Activated T-cell treated with anti-CD3 and anti-CD28 coated beads for 4 hours (primary cell): ENCODE results near the gene CFAP251.
A peak's percentile ranks its signal among the peaks of the same experiment; 100 is the strongest.
"Not testable (repeated sequence)": the region's sequence is repeated elsewhere in the genome, so short reads cannot be mapped to it uniquely, and the experiment has no call there.

ENCODE experiments used
- DNase-seq: peaks from one replicate; pipeline ENCODE4 v3.0.0-alpha.2; 2020

Gene CFAP251

DNA sequence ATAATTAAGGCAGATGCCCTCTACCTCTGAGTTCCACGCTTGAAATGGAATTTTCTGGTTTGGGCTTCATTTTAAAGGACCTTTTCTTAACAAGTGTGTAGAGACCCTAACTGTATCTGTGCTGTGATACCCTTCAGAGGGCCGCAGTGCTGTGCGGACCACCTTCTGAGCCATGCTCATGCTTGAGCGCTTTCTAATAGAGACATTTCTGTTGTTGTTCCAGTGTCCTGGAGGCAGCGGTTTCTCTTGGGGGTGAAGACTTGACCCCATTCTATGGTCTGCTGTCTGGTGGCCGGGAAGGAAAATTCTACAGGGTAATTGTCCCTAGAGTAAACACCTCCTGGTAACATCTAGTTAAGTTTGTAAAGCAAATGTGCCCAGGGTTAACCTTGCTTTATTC lies 56.6 kb downstream of the CFAP251 start:
- DNase-seq = no peak

DNA sequence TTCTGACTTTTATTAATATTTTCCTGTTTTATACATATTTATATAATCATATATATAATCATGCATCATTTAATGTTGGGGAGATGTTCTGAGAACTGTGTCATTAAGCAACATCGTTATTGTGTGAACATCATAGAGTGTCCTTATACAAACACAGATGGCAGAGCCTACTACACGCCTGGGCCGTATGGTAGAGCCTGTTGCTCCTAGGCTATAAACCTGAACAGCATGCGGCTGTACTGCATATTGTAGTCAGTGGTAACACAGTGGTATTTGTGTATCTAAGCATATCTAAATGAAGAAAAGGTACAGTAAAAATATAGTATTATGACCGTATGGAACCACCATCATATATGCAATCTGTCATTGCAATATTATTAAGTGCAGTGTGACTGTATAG lies 58.6 kb downstream of the CFAP251 start:
- DNase-seq = no peak

DNA sequence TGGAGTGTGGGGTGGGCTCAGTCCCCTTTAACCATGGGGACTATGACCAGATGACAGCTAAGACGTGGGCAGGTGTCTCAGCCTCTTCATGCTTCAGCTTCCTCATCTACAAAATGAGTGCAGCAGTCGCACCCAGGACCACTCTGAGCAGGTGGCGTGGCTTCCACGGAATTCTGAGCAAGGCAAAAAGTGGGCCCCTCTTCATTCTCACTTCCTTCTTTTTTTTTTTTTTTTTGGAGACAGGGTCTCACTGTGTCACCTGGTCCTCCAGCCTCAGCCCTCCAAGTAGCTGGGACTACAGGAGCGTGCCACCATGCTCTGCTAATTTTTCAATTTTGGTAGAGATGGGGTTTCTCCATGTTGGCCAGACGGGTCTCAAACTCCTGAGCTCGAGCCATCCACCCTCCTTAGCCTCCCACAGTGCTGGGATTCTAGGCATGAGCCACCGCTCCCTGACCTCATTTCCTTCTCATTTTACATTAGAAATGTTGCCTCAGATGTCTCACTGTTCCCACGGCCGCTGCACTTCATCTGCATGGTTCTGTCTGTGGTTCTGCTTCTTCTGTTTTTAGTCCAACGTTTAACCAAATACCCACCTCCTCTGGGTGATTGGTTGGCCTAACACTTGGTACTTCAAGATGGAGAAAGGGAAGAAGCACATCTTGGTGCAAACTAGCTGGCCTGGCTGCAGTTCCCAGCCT lies 61.9 kb downstream of the CFAP251 start:
- no peak for DNase-seq

DNA sequence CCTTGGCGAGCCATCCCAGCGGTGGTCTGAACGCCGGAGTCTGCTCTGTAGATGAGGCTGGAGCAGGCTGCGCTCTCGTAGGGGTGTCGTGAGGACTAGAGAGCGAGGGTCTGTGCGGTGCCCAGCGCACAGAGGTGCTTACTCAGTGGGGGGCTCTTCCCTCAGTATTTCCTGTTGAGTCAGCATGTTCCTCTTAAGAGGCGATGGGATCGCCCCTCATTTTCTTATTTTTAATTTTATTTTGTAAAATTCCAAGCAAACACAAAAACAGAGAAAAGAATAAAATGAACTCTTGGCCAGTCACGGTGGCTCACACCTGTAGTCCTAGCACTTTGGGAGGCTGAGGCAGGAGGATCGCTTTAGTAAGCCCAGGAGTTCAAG lies 62.5 kb downstream of the CFAP251 start:
- DNase-seq = no peak

DNA sequence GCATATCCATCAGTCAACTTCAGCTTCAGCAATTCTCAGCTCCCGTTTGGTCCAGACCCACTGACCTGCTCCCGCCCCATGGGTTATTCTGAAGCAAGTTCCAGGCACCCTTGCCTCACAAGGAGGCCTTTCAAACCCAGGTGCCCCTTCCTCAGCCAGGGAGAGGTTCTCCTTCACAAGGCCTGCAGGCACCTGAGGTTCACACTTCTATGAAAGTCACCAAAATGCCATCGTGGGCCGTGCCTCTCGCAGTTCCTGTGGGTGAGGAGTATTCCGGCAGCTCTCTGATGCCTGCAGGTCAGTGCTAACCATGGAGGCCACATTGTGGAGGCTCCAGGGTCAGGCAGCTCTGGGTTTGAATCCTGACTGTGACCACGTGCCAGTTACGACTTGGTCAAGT lies 63.1 kb downstream of the CFAP251 start:
- no peak for DNase-seq

DNA sequence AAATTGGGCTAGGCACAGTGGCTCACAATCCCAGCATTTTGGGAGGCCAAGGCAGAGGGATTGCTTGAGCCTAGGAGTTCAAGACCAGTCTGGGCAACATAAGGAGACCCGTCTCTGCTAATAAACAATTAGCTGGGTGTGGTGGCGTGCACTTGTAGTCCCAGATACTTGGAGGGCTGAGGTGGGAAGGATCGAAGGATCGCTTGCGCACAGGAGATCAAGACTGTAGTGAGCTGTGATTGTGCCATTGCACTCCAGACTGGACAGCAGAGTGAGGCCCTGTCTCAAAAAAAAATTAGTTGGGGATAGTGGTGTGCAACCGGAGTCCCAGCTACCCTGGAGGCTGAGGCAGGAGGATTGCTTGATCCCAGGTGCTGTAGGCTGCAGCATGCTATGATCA lies 64.6 kb downstream of the CFAP251 start:
- no peak for DNase-seq

DNA sequence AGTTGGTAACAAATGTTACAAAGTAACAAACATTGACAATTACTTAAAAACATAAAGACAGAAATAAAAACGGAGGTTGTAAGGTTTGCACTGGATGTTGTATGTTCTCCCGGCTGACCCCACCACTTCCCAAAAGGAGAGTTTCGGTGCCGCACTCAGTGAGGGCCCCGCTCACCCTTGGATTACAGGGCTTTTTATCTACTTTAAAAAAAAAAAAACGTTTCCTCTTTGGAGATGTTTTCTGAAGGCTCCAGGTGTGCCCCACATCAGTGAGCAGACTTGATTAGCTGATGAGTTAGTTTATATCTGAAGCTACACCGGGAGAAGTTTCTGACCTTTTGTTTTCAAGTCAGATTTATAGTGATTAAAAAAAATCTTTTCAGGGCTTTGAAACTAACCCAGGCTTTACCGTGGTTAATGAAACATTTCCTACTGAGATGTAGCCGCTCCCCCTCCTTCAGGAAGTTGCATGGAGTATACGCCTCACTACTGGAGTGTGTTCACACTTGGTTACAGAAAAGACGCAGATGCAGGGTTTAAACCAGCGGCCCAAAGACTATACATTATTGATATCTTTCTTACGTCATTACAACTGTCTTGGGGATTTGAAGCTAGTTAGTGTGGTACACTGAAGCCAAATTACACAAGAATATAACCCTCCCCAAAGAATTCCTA lies 65.3 kb downstream of the CFAP251 start:
- DNase-seq = no peak

DNA sequence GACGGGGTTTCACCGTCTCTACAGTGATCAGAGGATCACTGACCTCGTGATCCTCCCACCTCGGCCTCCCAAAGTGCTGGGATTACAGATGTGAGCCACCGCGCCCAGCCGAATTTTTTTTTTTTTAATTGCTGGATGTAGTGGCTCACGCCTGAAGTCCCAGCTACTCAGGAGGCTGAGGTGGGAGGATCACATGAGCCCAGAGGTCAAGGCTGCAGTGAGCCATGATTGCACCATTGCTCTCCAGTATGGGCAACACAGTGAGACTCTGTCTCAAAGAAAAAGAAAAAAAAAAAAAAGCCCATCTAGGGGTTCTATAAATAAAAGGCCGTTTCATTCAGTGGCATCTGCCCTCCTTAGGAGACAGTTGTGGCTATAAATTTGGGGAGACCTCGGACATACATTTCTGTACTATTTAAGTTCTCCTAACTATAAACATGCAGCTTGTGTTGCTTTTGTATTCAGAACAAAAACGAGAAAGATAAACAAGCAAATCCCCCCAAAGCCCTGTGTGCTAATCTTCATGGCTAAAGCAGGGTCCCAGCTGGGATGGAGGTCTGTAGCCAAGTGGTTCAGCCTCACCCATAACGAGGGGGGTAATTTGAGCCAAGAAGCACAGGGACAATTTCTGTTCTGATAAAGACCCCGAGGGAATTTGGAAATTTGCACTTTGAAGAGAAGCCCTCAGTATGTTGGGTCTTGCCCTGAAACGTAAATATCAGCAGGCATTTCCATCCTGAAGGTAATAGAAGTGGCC lies 68.3 kb downstream of the CFAP251 start:
- DNase-seq = no peak

DNA sequence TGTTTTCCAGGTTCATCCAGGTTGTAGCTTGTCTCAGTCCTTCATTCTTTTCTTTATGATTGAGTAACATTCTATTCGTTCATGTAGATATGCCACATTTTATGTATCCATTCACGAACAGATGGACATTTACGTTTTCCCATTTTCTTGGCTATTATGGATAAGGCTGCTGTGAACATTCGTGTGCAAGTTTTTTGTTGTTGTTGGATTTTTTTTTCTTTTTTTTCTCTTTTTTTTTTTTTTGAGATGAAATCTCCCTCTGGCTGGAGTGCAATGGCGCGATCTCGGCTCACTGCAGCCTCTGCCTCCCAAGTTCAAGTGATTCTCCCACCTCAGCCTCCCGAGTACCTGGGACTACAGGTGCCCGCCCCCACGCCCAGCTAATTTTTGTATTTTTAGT lies 70.1 kb downstream of the CFAP251 start:
- not testable (repeated sequence) for DNase-seq

DNA sequence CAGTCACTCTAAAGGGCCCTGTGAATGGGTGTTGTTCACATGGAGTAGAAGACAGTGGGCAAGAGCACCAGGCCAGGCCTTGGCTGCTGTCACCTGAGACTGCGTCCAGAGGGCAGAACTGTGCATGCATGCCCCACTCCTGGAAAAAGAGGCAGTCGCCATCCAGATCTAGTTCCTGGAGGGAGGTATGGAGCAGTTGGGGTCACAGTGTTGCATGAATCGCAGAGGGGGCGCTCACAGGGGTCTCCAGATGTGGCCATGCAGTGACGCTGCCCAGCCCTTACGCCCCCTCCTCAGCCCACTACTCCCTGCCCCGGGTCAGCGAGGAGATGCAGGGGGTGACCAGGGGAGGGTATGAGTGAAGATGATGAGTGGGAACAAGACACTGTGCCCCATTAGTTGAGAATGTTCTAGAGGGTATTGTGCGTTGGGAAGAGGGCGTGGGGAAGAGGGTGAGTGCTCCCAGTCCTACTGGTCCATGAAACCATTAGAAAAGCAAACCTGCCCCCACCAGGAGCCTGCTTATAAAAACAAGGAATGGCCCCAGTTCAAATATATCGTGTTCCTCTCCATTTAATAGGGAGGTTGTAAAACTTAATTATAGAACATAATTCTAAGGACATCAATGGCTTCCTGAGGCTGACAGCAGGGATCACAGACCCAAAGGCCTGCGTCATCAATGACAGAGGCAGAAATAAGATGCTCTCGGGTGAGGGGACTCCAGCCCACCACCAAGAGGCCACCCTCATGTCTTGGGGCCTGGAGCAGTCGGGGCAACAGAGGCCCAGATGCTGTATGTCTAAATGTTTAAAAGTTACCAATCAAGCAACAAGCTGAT lies 71.1 kb downstream of the CFAP251 start:
- DNase-seq = no peak

DNA sequence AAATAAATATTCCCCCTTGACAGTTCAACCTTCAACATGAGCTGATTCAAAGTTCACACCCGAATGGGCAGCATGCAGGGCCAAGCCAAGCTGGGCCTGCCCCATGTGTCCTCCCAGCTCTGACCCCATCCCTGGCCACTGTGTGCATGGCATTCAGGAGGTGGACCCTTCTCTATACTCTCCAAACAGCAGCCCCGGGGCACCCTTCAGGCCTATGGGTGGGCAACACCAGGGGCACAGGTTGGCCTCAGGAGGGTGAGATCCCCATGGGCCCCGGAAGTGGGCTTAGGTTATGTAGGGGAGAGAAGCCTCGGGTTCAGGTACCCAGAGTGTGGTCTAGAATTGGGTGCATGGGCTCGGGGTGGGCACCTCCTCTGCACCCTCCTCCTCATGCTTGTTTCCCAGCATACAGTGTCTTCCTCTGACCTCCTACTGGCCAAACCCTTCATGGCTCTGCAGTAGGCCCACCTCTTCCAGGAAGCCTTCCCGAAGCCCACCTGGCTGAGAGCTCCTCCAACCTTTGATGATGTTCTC lies 71.8 kb downstream of the CFAP251 start:
- DNase-seq = no peak

DNA sequence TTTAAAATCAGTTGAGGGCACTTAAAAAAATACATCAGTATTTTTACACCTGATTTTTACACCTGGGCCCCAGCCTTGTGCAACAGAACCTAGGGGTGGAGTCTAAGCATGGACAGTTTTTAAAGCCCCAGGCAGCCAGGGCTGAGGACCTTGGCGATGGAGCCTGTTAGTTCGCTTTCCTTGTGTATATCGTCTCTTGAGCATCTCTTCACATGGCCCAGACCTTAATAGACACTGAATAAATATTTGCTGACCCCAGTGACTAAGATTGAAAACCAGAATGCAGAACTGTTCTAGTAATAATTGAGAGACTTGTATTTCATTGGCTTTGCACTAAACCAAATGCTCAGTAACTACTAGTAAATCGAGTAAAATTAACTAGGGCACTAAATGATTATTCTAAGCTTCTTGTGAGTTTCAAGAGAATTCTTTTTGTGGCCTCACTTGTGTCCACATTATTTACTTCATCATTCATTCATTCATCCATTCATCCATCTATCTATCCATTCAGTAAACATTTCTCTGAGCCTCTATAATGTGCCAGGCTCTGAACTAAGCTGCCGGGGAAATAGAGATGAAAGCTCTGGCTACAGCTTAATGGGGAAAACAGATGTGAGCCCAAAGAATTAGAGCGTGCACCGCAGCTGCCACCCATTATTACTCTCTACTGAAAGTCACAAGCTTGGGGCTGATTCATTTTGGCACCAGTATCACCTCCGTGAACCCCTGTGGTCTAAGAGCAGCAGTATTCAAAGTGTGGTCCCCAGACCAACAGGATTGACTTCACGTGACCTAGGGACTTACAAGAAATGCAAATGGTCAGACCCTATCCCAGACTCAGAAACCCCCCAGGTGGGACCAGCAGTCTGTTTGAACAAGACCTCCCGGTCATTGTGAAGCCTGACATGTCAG lies 72.6 kb downstream of the CFAP251 start:
- no peak for DNase-seq

DNA sequence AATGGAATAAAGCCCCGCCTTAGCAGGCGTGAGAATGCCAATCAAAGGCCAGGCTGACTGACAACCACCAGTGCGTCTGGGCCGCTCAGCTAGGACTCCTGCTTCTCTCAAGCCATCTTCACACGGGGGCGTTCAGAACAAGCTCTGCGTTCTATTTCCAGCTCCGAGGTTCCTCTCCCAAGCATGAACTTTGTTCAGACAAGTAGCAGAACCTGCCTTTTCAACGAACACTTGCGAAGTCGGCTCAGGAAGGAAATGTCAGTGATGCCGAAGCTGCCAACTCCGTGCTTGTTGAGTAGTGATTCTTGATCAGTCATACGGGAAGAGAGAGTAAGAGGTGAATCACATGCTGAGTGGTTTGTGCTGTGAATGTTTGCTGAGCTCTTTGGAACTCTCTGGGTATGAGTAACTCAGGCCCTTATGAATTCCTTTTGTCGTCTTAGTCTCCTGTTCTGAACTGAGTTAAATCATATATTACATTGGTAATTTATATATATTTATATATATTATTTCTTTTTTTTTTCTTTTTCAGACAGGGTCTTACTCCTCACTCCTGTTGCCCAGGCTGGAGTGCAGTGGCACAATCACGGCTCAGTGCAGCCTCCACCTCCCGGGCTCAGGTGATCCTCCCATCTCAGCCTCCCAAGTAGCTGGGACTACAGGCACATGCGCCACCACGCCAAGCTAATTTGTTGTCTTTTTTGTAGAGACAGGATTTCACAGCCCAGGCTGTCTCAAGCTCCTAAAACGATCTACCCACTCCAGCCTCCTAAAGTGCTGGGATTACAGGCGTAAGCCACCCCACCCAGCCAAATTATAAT lies 73.9 kb downstream of the CFAP251 start:
- peak; percentile 10 for DNase-seq

DNA sequence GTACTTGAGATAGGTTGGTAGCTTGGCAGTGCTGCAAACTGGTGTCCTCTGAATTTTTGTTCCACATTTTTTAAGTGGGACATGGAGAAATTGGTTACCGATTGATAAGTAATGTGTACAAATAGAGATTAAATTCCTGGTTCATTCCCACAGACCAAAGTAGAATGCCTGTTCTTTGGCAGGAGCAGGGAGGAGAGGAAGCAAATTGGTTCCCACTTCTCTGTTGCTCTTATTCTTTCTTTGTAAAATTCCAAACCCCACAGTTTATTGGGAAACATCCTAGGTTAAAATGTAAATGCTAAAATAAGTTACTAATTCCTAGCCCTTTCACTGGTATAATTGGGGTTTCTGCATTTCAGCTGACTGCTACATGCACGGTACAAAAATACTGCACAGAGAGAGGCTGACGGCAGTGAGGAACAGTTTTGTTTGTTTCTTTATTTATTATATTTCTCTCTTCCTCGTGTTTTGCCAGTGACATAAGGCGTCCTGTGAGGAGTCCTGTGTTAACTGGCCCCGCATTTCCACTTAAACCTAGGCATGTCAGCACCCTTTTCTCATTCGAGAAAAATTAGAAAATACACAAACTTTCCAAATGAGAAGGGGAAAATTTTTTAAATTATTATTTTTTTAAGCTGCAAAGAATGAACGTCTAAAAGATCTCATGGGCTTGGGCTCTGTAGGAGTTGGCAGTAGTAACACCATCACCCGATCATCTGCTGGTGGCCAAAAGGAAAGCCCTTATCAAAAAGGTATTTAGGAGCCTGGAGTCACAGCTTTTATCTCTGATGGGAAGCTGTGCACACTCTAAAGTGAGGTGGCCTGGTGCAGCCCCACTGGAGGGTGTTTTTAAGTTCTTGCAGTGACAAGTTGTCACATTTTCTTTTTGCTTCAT lies 77.9 kb downstream of the CFAP251 start:
- DNase-seq = no peak

DNA sequence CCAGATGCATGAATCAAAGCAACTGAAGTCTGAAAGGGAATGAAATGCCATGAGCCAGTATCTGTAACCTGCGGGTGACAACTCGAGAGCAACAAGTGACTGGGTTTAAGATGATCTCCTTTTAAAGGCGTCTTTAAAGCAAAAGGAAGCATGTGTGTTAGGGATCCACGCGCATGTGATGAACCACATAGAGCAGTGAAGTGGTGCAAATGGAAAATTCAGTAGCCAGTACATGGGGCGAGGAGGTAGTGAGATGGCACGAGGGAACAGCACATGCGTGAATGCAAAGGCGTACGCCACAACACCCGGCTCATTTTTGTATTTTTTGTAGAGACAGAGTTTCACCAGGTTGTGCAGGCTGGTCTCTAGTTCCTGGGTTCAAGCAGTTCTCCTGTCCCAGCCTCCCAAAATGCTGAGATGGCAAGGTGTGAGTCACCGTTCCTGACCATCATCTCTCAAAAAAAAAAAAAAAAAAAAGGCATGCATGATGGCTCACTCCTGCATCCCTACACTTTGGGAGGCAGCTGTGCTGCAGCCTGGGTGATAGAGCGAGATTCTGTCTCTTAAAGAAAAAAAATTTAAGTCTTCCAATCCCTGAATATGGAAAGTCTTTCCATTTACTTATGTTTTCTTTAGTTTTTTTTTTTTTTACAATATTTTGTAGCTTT lies 78.7 kb downstream of the CFAP251 start:
- no peak for DNase-seq

DNA sequence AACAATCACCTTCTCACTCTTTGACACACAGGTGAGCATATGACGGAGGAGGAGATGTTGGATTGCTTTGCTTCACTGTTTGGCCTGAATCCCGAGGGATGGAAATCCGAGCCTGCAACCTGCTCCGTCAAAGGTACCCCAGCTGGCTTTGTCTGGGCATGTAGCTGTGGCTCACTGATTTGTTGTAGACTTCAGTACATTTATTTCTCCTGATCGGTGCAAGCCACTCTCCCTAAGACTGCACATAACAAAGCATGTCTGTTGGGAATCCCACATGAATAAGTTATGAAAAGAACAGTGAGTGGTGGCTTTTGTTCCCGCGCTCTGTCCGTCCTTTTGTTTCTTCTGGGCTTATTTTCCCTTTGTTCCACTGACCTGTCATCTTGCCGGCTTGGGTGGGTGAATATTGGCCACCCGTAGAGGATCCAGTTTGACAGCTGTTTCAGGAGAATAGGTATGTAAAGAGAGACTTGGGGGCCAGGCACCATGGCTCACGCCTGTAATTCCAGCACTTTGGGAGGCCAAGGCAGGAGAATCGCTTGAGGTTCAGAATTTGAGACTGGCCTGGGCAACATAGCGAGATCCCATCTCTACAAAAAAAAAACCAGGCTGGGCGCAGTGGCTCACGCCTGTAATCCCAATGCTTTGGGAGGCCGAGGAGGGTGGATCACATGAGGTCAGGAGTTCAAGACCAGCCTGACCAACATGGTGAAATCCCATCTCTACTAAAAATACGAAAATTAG lies 83.2 kb downstream of the CFAP251 start:
- no peak for DNase-seq

DNA sequence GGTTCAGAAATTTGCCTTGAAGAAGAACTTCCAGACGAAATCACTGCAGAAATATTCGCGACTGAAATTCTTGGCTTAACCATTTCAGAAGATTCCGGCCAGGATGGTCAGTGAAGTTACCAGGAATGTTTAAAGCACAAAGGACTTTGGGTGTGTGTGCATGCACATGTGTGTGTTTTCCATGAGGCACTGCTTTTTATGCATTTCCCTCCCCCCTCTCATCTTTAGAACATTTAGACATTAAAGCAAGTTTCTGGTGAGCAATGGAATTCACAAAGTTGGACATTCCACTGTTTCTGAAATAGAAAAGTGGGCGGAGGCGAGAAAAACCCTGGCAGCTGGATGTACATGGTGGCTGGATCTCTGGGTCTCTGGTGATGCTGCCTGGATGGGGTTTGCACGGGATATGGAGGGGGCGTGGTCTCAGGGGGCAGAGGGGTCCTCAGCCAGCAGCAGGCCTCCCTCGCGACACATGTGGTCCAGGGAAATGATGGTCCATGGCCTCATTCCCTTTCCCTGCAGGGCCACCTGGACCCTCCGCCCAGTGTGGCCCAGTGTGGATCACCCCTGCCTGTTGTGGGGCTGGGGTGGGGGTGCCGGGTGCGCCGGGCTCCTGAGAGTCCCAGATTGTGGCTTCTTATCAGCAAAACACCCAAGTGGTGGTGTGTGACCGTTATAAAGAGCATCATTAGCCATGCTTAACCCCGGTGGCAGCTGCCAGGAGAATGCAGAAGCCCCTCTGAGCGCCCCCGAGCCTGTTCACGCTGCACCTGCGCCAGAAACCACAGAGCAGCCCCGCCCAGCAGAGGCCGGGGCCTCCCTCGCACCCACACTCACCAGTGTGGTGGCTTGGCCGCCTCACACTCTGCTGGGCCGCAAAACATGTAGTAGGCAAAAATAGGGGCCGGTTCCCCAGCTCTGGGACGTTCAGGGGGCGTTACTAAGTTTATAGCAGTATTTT lies 85.5 kb downstream of the CFAP251 start:
- DNase-seq = no peak
